ENCODE measurements around the gene TUFM.
A peak's percentile ranks its signal among the peaks of the same experiment; 100 is the strongest.

The TUFM gene

GRCh38 chr16:28802235-28803019 lies 43.7 kb downstream of the TUFM start:
- DNase-seq (ENCODE audit: low read depth in 2 of 2, low spot score in 1 of 2): peak; percentile 38 to 42

Measured in stimulated activated CD8-positive, alpha-beta memory T cell treated with anti-CD3 and anti-CD28 coated beads, Interleukin-4, amount 100 ng/mL, for 1 hour (primary cell).